CD4-positive, CD25-positive, alpha-beta regulatory T cell (primary cell): ENCODE results near the gene MNAT1. TPM values are rescaled to one million over a fixed set of nuclear protein-coding genes. Genes with fewer than 3 reads are reported as not detected.

ENCODE experiments used
- ATAC-seq, 2 donors: fragments of 150-1000 bp; cut with Tn5 transposase; one replicate each; pipeline ENCODE4 v1.10.0; 2021; ENCODE audit warnings: low read depth in 2 of 2, moderate number of reproducible peaks in 2 of 2, moderate library complexity in 1 of 2
- DNase-seq, 3 donors: peaks; one replicate each; pipeline versions ENCODE4 v3.0.0 to v3.0.0-alpha.2; 2012 to 2022; ENCODE audit warnings: mixed read lengths in 1 of 3
- H3K27ac ChIP-seq: one replicate; pipeline ENCODE4 v1.7.0; 2013; ENCODE audit warnings: mild to moderate bottlenecking, low read length; ENCODE audit not compliant: insufficient read depth, poor library complexity, severe bottlenecking
- H3K27me3 ChIP-seq: one replicate; pipeline ENCODE4 v1.7.0; 2013; ENCODE audit warnings: low read length; ENCODE audit not compliant: control insufficient read depth, insufficient read depth
- H3K36me3 ChIP-seq: one replicate; pipeline ENCODE4 v1.7.0; 2013; ENCODE audit warnings: mild to moderate bottlenecking, low read length, moderate library complexity; ENCODE audit not compliant: control insufficient read depth, insufficient read depth
- H3K4me1 ChIP-seq: 2 replicates; pipeline ENCODE4 v1.7.0; 2013; ENCODE audit warnings: mild to moderate bottlenecking, low read length; ENCODE audit not compliant: insufficient read depth, control insufficient read depth, poor library complexity, severe bottlenecking
- H3K4me3 ChIP-seq: one replicate; pipeline ENCODE4 v1.7.0; 2013; ENCODE audit warnings: low read depth, mild to moderate bottlenecking, low read length, moderate library complexity
- H3K9me3 ChIP-seq, 2 experiments: 1 replicate in 1 of 2; 2 replicates in 1 of 2; pipeline ENCODE4 v1.7.0; 2013; ENCODE audit warnings: low read length in 2 of 2, mild to moderate bottlenecking in 1 of 2, moderate library complexity in 1 of 2; ENCODE audit not compliant: control insufficient read depth in 2 of 2
- H3K27ac Mint-ChIP-seq, 3 donors: one replicate each; pipeline ENCODE4 v1.8.0; 2020 to 2022; ENCODE audit warnings: mild to moderate bottlenecking in 3 of 3, mixed read lengths in 3 of 3, moderate library complexity in 2 of 3
- H3K27me3 Mint-ChIP-seq: one replicate; pipeline ENCODE4 v1.8.0; 2022; ENCODE audit warnings: mild to moderate bottlenecking, mixed read lengths
- H3K36me3 Mint-ChIP-seq: one replicate; pipeline ENCODE4 v1.8.0; 2020; ENCODE audit warnings: mixed read lengths
- H3K4me1 Mint-ChIP-seq, 4 donors: one replicate each; pipeline ENCODE4 v1.8.0; 2020 to 2022; ENCODE audit warnings: mixed read lengths in 4 of 4, mild to moderate bottlenecking in 1 of 4
- H3K4me3 Mint-ChIP-seq, 4 donors: one replicate each; pipeline ENCODE4 v1.8.0; 2020 to 2022; ENCODE audit warnings: mild to moderate bottlenecking in 4 of 4, mixed read lengths in 4 of 4, moderate library complexity in 3 of 4
- H3K9me3 Mint-ChIP-seq, 7 donors: one replicate each; pipeline ENCODE4 v1.8.0; 2020 to 2022; ENCODE audit warnings: mixed read lengths in 7 of 7, mild to moderate bottlenecking in 3 of 7, moderate library complexity in 2 of 7
- polyA plus RNA-seq, 4 donors: library from polyadenylated mRNA; unstranded; fragments of 300-500 nt; fragmentation: Illumina TruSeq; gene quantifications; one replicate each; pipeline ENCODE4 v1.2.3, GENCODE V29; 2021
- total RNA-seq: library from RNA; stranded (reverse); gene quantifications from one replicate; pipeline ENCODE4 v1.2.3, GENCODE V29; 2022

Gene MNAT1
- total and polyA plus RNA-seq, 5 donors from 2014 or later, result 12.6 to 22.0 (median 15.9) TPM

DNA sequence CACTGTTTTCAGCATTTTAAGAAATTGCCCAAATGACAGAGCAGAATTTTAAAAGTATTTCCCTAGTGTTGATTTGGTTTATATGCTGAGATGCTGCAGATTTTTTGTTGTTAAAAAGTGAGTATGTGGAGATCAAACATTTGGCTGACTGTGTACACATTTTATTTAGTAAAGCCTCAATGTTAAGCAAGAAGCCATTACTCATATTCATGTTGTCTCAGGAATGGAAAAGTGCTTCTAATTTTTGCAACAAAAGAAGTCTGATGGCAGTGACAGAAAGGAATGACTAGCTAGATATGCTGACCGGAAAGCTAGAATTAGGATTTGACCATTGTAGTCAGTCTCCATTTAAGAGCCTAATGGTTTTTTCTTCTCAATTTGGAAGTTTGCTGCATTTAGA, 269.0 kb downstream of the MNAT1 start:
- no peaks in the 10 kb centered on the region for H3K9me3 ChIP-seq
- Mint-ChIP-seq H3K4me1 (no peaks in the 10 kb centered on the region), H3K36me3 (peaks cover 25% of the 10 kb centered on the region), H3K27me3 (no peaks in the 10 kb centered on the region), H3K4me3 (no peak overlapping the region), H3K9me3 (peaks cover 0 to 9% (median 2%) of the 10 kb centered on the region in 7 donors), H3K27ac (no peak overlapping the region)
- no peaks in the 10 kb centered on the region for H3K27me3 ChIP-seq
- H3K36me3 ChIP-seq, result no peaks in the 10 kb centered on the region
- no peak overlapping the region for H3K4me3 ChIP-seq
- DNase-seq (no peak), ATAC-seq (no peak)
- H3K27ac ChIP-seq, result no peak overlapping the region
- H3K4me1 ChIP-seq, result no peaks in the 10 kb centered on the region

DNA sequence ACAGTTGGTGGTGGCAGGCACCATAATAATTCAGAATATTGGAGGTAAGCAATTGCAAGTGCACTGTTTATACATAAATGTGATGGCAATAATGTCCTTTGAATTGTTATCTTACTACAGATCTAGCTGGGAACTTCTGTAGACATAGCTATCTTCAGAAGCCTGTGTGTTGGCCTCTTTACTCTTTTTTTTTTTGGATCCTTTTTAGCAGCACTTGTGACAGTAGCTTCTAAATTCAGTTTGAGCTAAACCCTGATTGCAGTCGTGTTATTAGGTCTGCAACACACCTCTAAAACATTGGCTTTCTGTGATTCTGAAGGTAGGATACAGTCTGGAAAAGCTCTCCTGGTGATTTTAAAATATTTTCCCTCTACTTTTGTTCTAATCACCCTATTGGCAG, 285.0 kb downstream of the MNAT1 start:
- no peak overlapping the region for H3K4me3 Mint-ChIP-seq
- no peak overlapping the region for H3K27ac Mint-ChIP-seq
- no peaks in the 10 kb centered on the region for H3K4me1 Mint-ChIP-seq
- Histone ChIP-seq H3K27ac (no peak overlapping the region), H3K9me3 (no peaks in the 10 kb centered on the region), H3K36me3 (no peaks in the 10 kb centered on the region), H3K27me3 (no peaks in the 10 kb centered on the region), H3K4me1 (no peaks in the 10 kb centered on the region), H3K4me3 (no peak overlapping the region)
- no peak for DNase-seq
- peaks cover 4% of the 10 kb centered on the region for H3K36me3 Mint-ChIP-seq
- H3K9me3 Mint-ChIP-seq, result no peaks in the 10 kb centered on the region
- H3K27me3 Mint-ChIP-seq, result no peaks in the 10 kb centered on the region
- ATAC-seq, result no peak

Other genes starting within 250 kb of the MNAT1 start
- gene C14orf39, start 248.7 kb upstream of the MNAT1 start, total RNA-seq, result not detected
- not detected for gene C14orf39, start 248.7 kb upstream of the MNAT1 start, polyA plus RNA-seq
- gene SIX6, start 225.6 kb upstream of the MNAT1 start, total RNA-seq, result not detected
- not detected for gene SIX6, start 225.6 kb upstream of the MNAT1 start, polyA plus RNA-seq
- not detected for gene SIX1, start 85.3 kb upstream of the MNAT1 start, total RNA-seq
- not detected for gene SIX1, start 85.3 kb upstream of the MNAT1 start, polyA plus RNA-seq
- gene SIX4, start 10.4 kb upstream of the MNAT1 start, total RNA-seq, result not detected
- not detected for gene SIX4, start 10.4 kb upstream of the MNAT1 start, polyA plus RNA-seq
- gene TRMT5, start 246.3 kb downstream of the MNAT1 start, total RNA-seq, result 2.8 TPM
- 1 to 10 TPM; 4.7 to 9.2 (median 6.5) TPM for gene TRMT5, start 246.3 kb downstream of the MNAT1 start, polyA plus RNA-seq
- gene SLC38A6, start 246.5 kb downstream of the MNAT1 start, total RNA-seq, result 13.8 TPM
- gene SLC38A6, start 246.5 kb downstream of the MNAT1 start, polyA plus RNA-seq, result 10 to 100 TPM in 1 of 4 donors, 1 to 10 TPM in 3; 6.3 to 10.8 (median 8.9) TPM